ENCODE results near the gene EXOC6B.

GRCh38 chr2:72147303-72147971 lies 678.4 kb downstream of the EXOC6B start, which contains the start of gene CYP26B1:
- TF ChIP-seq CTCF (IDR thresholded peaks at IDR 0.05; ENCODE audit: low read length) (no peak), EZH2phosphoT487 (IDR thresholded peaks at IDR 0.05; ENCODE audit: low read length) (no peak), EZH2 (optimal IDR thresholded peaks at IDR 0.05; ENCODE audit: low read depth, low read length) (no peak)

Measured in MM.1S (cell line).